Left colon (tissue), 2 donors: ENCODE results near the gene IFNA4. TPM values are rescaled to one million over a fixed set of nuclear protein-coding genes. Genes with fewer than 3 reads are reported as not detected.
"Not testable (repeated sequence)": the region's sequence is repeated elsewhere in the genome, so short reads cannot be mapped to it uniquely, and the experiment has no call there.

Source experiments
- ATAC-seq: fragments of 200-7000 bp; cut with Tn5 transposase; one replicate; pipeline ENCODE4 v1.9.1; 2020; ENCODE audit warnings: mild to moderate bottlenecking, moderate library complexity
- DNase-seq, 2 donors: peaks; one replicate each; pipeline ENCODE4 v3.0.0-alpha.2; 2020
- intact Hi-C, 2 donors: fragments of 100-400 bp; cut with DNase I in 1 of 2; cut with micrococcal nuclease in 1 of 2; formaldehyde crosslinking; loops; one replicate each; pipeline versions ENCODE4 v1.11.2 to v1.14.0; 2022; cut with DNase I, micrococcal nuclease
- total RNA-seq, 2 donors: library from RNA; stranded (reverse); fragmentation: NEBNext Ultra II Directional; extraction: Animal tissue kit (Norgen Biotek cat#: 25700); gene quantifications; one replicate each; pipeline ENCODE4 v1.2.1, GENCODE V29; 2021
- donor health status: DM: no; HTN: no; CAD: no.
- donor health status: DM: yes; HTN: yes; CAD: no.

IFNA4 gene
- total RNA-seq, 2 donors from 2014 or later = not detected

- ATAC-seq (no peak), DNase-seq (no peak)
- intact Hi-C loops = no loop called here
Observed at GRCh38 chr9:21174671-21175070, 12.7 kb downstream of the IFNA4 start.

- DNase-seq = no peak
- intact Hi-C loops = no loop called here
- ATAC-seq = no peak
Observed at GRCh38 chr9:21172156-21172555, 15.2 kb downstream of the IFNA4 start.

- no peak for DNase-seq
- no peak for ATAC-seq
- intact Hi-C loops = no loop called here
Observed at GRCh38 chr9:21171351-21171750, 16.0 kb downstream of the IFNA4 start.

GRCh38 chr9:21166560-21166959, 20.8 kb downstream of the IFNA4 start, which contains the start of gene IFNA21:
TSS of gene IFNA21 (minus strand) at chr9:21166660. CDS start at chr9:21166612, 48 bp downstream.
- ATAC-seq, intact Hi-C loops, DNase-seq: not testable (repeated sequence)

GRCh38 chr9:21165516-21165915, 21.9 kb downstream of the IFNA4 start:
- ATAC-seq (no peak), DNase-seq (no peak)
- intact Hi-C loops = no loop called here

GRCh38 chr9:21160178-21160577, 27.2 kb downstream of the IFNA4 start:
- no peak for DNase-seq

GRCh38 chr9:21155501-21155900, 31.9 kb downstream of the IFNA4 start:
- DNase-seq (no peak), ATAC-seq (no peak)
- intact Hi-C loops = no loop called here

More at GRCh38 chr9:21160178-21160577, 27.2 kb downstream of the IFNA4 start:
- intact Hi-C loops = no loop called here
- ATAC-seq = no peak

GRCh38 chr9:21154018-21154608, 33.3 kb downstream of the IFNA4 start:
- intact Hi-C loops = no loop called here
- no peak for ATAC-seq
- no peak for DNase-seq

GRCh38 chr9:21153336-21154017, 33.9 kb downstream of the IFNA4 start:
- intact Hi-C loops = no loop called here
- DNase-seq = no peak
- ATAC-seq = no peak

- intact Hi-C loops = no loop called here
- no peak for DNase-seq
- ATAC-seq = no peak
Observed at GRCh38 chr9:21144603-21145002, 42.8 kb downstream of the IFNA4 start.

GRCh38 chr9:21141427-21141882, 45.9 kb downstream of the IFNA4 start, which contains the start of gene IFNW1:
TSS of gene IFNW1 (minus strand) at chr9:21141832. CDS start at chr9:21141570, 262 bp downstream.
- no peak for DNase-seq
- ATAC-seq = no peak
- intact Hi-C loops = no loop called here

GRCh38 chr9:21137020-21137419, 50.4 kb downstream of the IFNA4 start:
- intact Hi-C loops = no loop called here
- ATAC-seq (no peak), DNase-seq (no peak)

Other genes with a start within 250 kb of the IFNA4 start
- 1 to 10 TPM in 1 of 2 donors, under 1 TPM in 1; 0.52 to 2.3 TPM for gene HACD4, start 155.9 kb downstream of the IFNA4 start, total RNA-seq
- gene IFNB1, start 109.6 kb downstream of the IFNA4 start, total RNA-seq = not detected
- gene IFNW1, start 45.8 kb downstream of the IFNA4 start, total RNA-seq = not detected
- not detected for gene IFNA21, start 20.9 kb downstream of the IFNA4 start, total RNA-seq
- not detected for gene IFNA7, start 14.6 kb upstream of the IFNA4 start, total RNA-seq
- gene IFNA10, start 19.6 kb upstream of the IFNA4 start, total RNA-seq = not detected
- not detected for gene IFNA16, start 29.7 kb upstream of the IFNA4 start, total RNA-seq
- not detected for gene IFNA17, start 40.6 kb upstream of the IFNA4 start, total RNA-seq
- not detected for gene IFNA14, start 52.4 kb upstream of the IFNA4 start, total RNA-seq
- not detected for gene IFNA5, start 117.7 kb upstream of the IFNA4 start, total RNA-seq
- gene KLHL9, start 147.8 kb upstream of the IFNA4 start, total RNA-seq = 10 to 100 TPM; 19.0 to 23.7 TPM
- not detected for gene IFNA6, start 163.3 kb upstream of the IFNA4 start, total RNA-seq
- gene IFNA13, start 180.5 kb upstream of the IFNA4 start, total RNA-seq = not detected
- not detected for gene IFNA2, start 197.8 kb upstream of the IFNA4 start, total RNA-seq
- not detected for gene IFNA8, start 221.5 kb upstream of the IFNA4 start, total RNA-seq